GF-D8 (cell line): ENCODE measurements around the gene SPEG.
"Not testable (repeated sequence)": the region's sequence is repeated elsewhere in the genome, so short reads cannot be mapped to it uniquely, and the experiment has no call there.

Source experiments
- DNase-seq: peaks from one replicate; lab custom pipeline; 2025; lab: John Stamatoyannopoulos, UW

The SPEG gene

GRCh38 chr2:219434718-219435525, at the start of gene SPEG:
Gene SPEG, plus strand, starts transcription at chr2:219434843. Its CDS starts 135 bp downstream, at chr2:219434978.
- no peak for DNase-seq

GRCh38 chr2:219384859-219385258, 49.8 kb upstream of the SPEG start:
- no peak for DNase-seq

GRCh38 chr2:219385958-219386520, 48.6 kb upstream of the SPEG start:
- DNase-seq = no peak

- no peak for DNase-seq
Measured at GRCh38 chr2:219386532-219387280, 47.9 kb upstream of the SPEG start.

- DNase-seq = peak; percentile 66
Measured at GRCh38 chr2:219387306-219388120, 47.1 kb upstream of the SPEG start, which contains the start of gene DNPEP. Gene DNPEP, minus strand, starts transcription at chr2:219387912. Its CDS starts 118 bp downstream, at chr2:219387794.

- DNase-seq = peak; percentile 77
Measured at GRCh38 chr2:219388121-219388906, 46.3 kb upstream of the SPEG start.

- DNase-seq = no peak
Measured at GRCh38 chr2:219388907-219389156, 45.8 kb upstream of the SPEG start.

- no peak for DNase-seq
Measured at GRCh38 chr2:219392754-219393153, 41.9 kb upstream of the SPEG start.

- DNase-seq = not testable (repeated sequence)
Measured at GRCh38 chr2:219395056-219395455, 39.6 kb upstream of the SPEG start.

GRCh38 chr2:219395609-219396008, 39.0 kb upstream of the SPEG start:
- no peak for DNase-seq

GRCh38 chr2:219396863-219397457, 37.7 kb upstream of the SPEG start:
- no peak for DNase-seq

GRCh38 chr2:219398721-219399363, 35.8 kb upstream of the SPEG start:
- DNase-seq = no peak

- DNase-seq = no peak
Measured at GRCh38 chr2:219399716-219400478, 34.7 kb upstream of the SPEG start.

- DNase-seq = no peak
Measured at GRCh38 chr2:219400562-219400961, 34.1 kb upstream of the SPEG start.

- DNase-seq = no peak
Measured at GRCh38 chr2:219401606-219402005, 33.0 kb upstream of the SPEG start.

- DNase-seq = peak; percentile 8
Measured at GRCh38 chr2:219402665-219403515, 31.8 kb upstream of the SPEG start.

GRCh38 chr2:219403861-219404260, 30.8 kb upstream of the SPEG start:
- no peak for DNase-seq

GRCh38 chr2:219404291-219404910, 30.2 kb upstream of the SPEG start:
- no peak for DNase-seq
